MM.1S (cell line): Measurements from ENCODE around the gene TFCP2L1.

Experiments used
- DNase-seq: peaks from one replicate; pipeline ENCODE4 v3.0.0-alpha.2; 2015
- H2AFZ ChIP-seq: fragments of 300-600 bp; sonication (generic); 2 replicates; pipeline ENCODE4 v1.6.0; 2016; ENCODE audit warnings: antibody characterized with exemption, low read length
- H3F3A ChIP-seq: fragments of 300-600 bp; sonication (generic); 2 replicates; pipeline ENCODE4 v1.6.1; 2016; ENCODE audit warnings: mild to moderate bottlenecking, antibody characterized with exemption, low read length, moderate library complexity, mixed read lengths; ENCODE audit not compliant: insufficient read depth
- H3K27ac ChIP-seq: fragments of 300-600 bp; sonication (generic); 2 replicates; pipeline ENCODE4 v1.5.1; 2016; ENCODE audit warnings: mild to moderate bottlenecking, low read length
- H3K27me3 ChIP-seq: fragments of 300-600 bp; sonication (generic); replicated peaks from 2 replicates; pipeline ENCODE4 v1.6.0; 2016; ENCODE audit warnings: low read length; ENCODE audit not compliant: insufficient read depth
- H3K36me3 ChIP-seq: fragments of 300-600 bp; sonication (generic); replicated peaks from 2 replicates; pipeline ENCODE4 v1.6.1; 2016; ENCODE audit warnings: mild to moderate bottlenecking, low read length, mixed read lengths; ENCODE audit not compliant: insufficient read depth
- H3K4me1 ChIP-seq: fragments of 300-600 bp; sonication (generic); 2 replicates; pipeline ENCODE4 v1.6.1; 2016; ENCODE audit warnings: low read length, mixed read lengths
- H3K4me2 ChIP-seq: fragments of 300-600 bp; sonication (generic); 2 replicates; pipeline ENCODE4 v1.6.0; 2016; ENCODE audit warnings: low read depth, low read length
- H3K4me3 ChIP-seq: fragments of 300-600 bp; sonication (generic); 2 replicates; pipeline ENCODE4 v1.5.1; 2016; ENCODE audit warnings: low read length, mixed read lengths
- H3K79me2 ChIP-seq: fragments of 300-600 bp; sonication (generic); 2 replicates; pipeline ENCODE4 v1.6.1; 2016; ENCODE audit warnings: mixed run types, low read length, mixed read lengths
- H3K9ac ChIP-seq: fragments of 300-600 bp; sonication (generic); 2 replicates; pipeline ENCODE4 v1.6.1; 2016; ENCODE audit warnings: low read length, mixed read lengths
- H3K9me2 ChIP-seq: fragments of 300-600 bp; sonication (generic); replicated peaks from 2 replicates; pipeline ENCODE4 v1.6.1; 2016; ENCODE audit warnings: mild to moderate bottlenecking, low read length, mixed read lengths; ENCODE audit not compliant: insufficient read depth
- H3K9me3 ChIP-seq: fragments of 300-600 bp; sonication (generic); replicated peaks from 2 replicates; pipeline ENCODE4 v1.6.1; 2016; ENCODE audit warnings: mild to moderate bottlenecking, low read length, mixed read lengths; ENCODE audit not compliant: insufficient read depth
- H4K20me1 ChIP-seq: fragments of 300-600 bp; sonication (generic); 2 replicates; pipeline ENCODE4 v1.6.1; 2016; ENCODE audit warnings: mild to moderate bottlenecking, low read length, moderate library complexity, mixed read lengths; ENCODE audit not compliant: insufficient read depth
- CTCF ChIP-seq: fragments of 300-600 bp; sonication (generic); IDR thresholded peaks from 2 replicates; pipeline ENCODE4 v1.5.1; 2016; ENCODE audit warnings: antibody characterized with exemption, low read length, mixed read lengths
- EZH2 ChIP-seq: fragments of 300-600 bp; sonication (generic); optimal IDR thresholded peaks from 2 replicates; pipeline ENCODE3; 2017; ENCODE audit warnings: low read depth, mild to moderate bottlenecking, antibody characterized with exemption, low read length, mixed read lengths
- EZH2phosphoT487 ChIP-seq: fragments of 300-600 bp; sonication (generic); IDR thresholded peaks from 2 replicates; pipeline ENCODE4 v1.6.1; 2018; ENCODE audit warnings: antibody characterized with exemption, low read length

The TFCP2L1 gene

GRCh38 chr2:121293450-121294325 is 8.7 kb upstream of the TFCP2L1 start:
- H3K36me3 ChIP-seq = no peaks in the 10 kb centered on the region
- DNase-seq = no peak

GRCh38 chr2:121291251-121291580 is 6.2 kb upstream of the TFCP2L1 start:
- Histone ChIP-seq H3K79me2 (no peaks in the 10 kb centered on the region), H3K27me3 (no peaks in the 10 kb centered on the region), H3K9me3 (no peaks in the 10 kb centered on the region), H3K4me1 (no peaks in the 10 kb centered on the region), H3F3A (no peaks in the 10 kb centered on the region), H3K9me2 (no peaks in the 10 kb centered on the region), H3K4me2 (no peak overlapping the region), H3K4me3 (no peak overlapping the region), H4K20me1 (no peaks in the 10 kb centered on the region), H3K27ac (no peak overlapping the region), H2AFZ (no peak overlapping the region), H3K36me3 (no peaks in the 10 kb centered on the region), H3K9ac (no peak overlapping the region)
- no peak for DNase-seq
- TF ChIP-seq CTCF (no peak), EZH2phosphoT487 (no peak), EZH2 (no peak)

More at GRCh38 chr2:121293450-121294325, 8.7 kb upstream of the TFCP2L1 start:
- no peaks in the 10 kb centered on the region for H3K9me2 ChIP-seq
- H3K27me3 ChIP-seq = no peaks in the 10 kb centered on the region
- no peaks in the 10 kb centered on the region for H3K4me1 ChIP-seq
- no peak for TF ChIP-seq EZH2
- no peak for TF ChIP-seq EZH2phosphoT487
- TF ChIP-seq CTCF = no peak
- H4K20me1 ChIP-seq = no peaks in the 10 kb centered on the region
- no peak overlapping the region for H3K27ac ChIP-seq
- H3K9me3 ChIP-seq = no peaks in the 10 kb centered on the region
- no peak overlapping the region for H3K4me3 ChIP-seq
- H2AFZ ChIP-seq = no peak overlapping the region
- H3K79me2 ChIP-seq = no peaks in the 10 kb centered on the region
- H3K9ac ChIP-seq = no peak overlapping the region
- H3F3A ChIP-seq = no peaks in the 10 kb centered on the region
- no peak overlapping the region for H3K4me2 ChIP-seq

- Histone ChIP-seq H3K9ac (no peak overlapping the region), H2AFZ (no peak overlapping the region), H3K36me3 (no peaks in the 10 kb centered on the region), H3K79me2 (no peaks in the 10 kb centered on the region), H3K27ac (no peak overlapping the region), H3K9me2 (no peaks in the 10 kb centered on the region), H3K27me3 (no peaks in the 10 kb centered on the region), H3K9me3 (no peaks in the 10 kb centered on the region), H3K4me3 (no peak overlapping the region), H3F3A (no peaks in the 10 kb centered on the region), H4K20me1 (no peaks in the 10 kb centered on the region), H3K4me1 (no peaks in the 10 kb centered on the region), H3K4me2 (no peak overlapping the region)
- no peak for TF ChIP-seq EZH2phosphoT487
- TF ChIP-seq CTCF = no peak
- no peak for TF ChIP-seq EZH2
- no peak for DNase-seq
Measured at GRCh38 chr2:121289271-121289670, 4.3 kb upstream of the TFCP2L1 start.
